GM12872 (cell line): ENCODE measurements around the gene GHR.

ENCODE experiments used
- CTCF ChIP-seq: IDR thresholded peaks from 3 replicates; pipeline ENCODE4 v1.5.1; 2011; ENCODE audit warnings: low read depth, mild to moderate bottlenecking, low read length, moderate library complexity; ENCODE audit not compliant: insufficient read depth

Gene GHR

GRCh38 chr5:42749020-42749419, 325.8 kb downstream of the GHR start:
- TF ChIP-seq CTCF = no peak

- TF ChIP-seq CTCF = no peak
Observed at GRCh38 chr5:42750507-42750906, 327.3 kb downstream of the GHR start.

DNA sequence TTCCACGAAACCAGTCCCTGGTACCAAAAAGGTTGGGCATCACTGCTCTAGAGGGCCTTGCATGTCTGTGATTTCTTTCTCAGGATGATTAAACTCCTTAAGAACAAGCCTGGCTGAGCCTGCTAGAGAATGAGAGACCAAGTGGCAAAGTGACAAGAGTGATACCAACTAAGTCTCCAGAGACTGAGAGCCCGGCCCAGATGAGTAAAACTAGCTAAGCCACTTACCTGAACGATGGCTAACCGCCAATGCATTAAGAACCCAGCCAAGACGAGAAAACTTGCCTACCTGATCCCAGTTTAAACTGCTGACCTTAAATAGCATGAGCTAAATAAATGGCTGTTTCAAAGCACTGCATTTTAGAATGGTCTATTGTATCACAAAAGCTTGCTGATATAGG, 327.8 kb downstream of the GHR start:
- TF ChIP-seq CTCF = no peak

DNA sequence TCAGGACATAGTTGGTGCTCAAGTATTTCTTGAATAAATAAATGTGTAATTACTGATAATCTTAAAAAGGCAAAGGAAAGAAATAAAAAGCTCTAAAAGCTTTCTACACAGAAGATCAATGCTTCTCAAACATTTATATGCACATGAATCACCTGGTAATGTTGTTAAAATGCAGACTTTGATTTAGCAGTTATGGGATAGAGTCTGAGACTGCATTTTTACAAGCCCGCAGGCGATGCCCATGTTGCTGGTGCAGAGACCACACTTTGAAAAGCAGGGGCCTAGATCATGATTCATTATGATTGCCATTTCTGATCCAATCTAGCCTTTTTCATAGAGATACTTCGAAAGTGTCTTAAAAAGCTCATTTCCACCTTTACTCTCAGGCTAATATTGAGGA, 329.9 kb downstream of the GHR start:
- TF ChIP-seq CTCF = no peak

GRCh38 chr5:42756606-42757601, 333.7 kb downstream of the GHR start, which contains the start of gene CCDC152:
Gene CCDC152 (plus strand): TSS chr5:42756818. CDS start chr5:42759122, 2,304 bp downstream.
- no peak for TF ChIP-seq CTCF

DNA sequence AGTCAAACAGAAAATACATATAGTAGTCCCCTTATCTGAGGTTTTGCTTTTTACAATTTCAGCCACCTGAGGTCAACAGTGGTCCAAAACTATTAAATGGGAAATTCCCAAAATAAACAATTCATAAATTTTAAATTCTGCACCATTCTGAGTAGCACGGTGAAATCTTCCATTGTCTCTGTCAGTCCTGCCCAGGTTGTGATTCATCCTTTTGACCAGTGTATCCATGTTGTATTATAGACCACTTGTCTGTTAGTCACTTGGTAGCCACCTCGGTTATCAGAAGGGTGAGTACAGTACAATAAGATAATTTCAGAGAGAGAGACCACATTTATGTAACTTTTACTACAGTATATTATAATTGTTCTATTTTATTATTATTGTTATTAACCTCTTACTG, 336.2 kb downstream of the GHR start:
- no peak for TF ChIP-seq CTCF

- TF ChIP-seq CTCF = no peak
Observed at GRCh38 chr5:42760426-42760825, 337.2 kb downstream of the GHR start.
